GM21381 (cell line): ENCODE measurements around the gene FGD2.
A peak's percentile ranks its signal among the peaks of the same experiment; 100 is the strongest.

ENCODE experiments used
- ATAC-seq: cut with Tn5 transposase; IDR thresholded peaks from one replicate; pipeline ENCODE4 v1.9.1; 2021; ENCODE audit warnings: mild to moderate bottlenecking, moderate library complexity; ENCODE audit not compliant: unreplicated experiment

The FGD2 gene

GRCh38 chr6:37017606-37018197, 12.2 kb downstream of the FGD2 start:
- no peak for ATAC-seq

GRCh38 chr6:37018198-37019064, 13.0 kb downstream of the FGD2 start:
- ATAC-seq, result peak; percentile 82

- ATAC-seq, result no peak
Observed at GRCh38 chr6:37019065-37019450, 13.6 kb downstream of the FGD2 start.

- ATAC-seq, result no peak
Observed at GRCh38 chr6:37020381-37020780, 14.9 kb downstream of the FGD2 start.

- no peak for ATAC-seq
Observed at GRCh38 chr6:37020812-37021211, 15.4 kb downstream of the FGD2 start.

- no peak for ATAC-seq
Observed at GRCh38 chr6:37021356-37022129, 16.1 kb downstream of the FGD2 start.

GRCh38 chr6:37022135-37022863, 16.8 kb downstream of the FGD2 start:
- no peak for ATAC-seq

GRCh38 chr6:37024656-37025337, 19.3 kb downstream of the FGD2 start:
- ATAC-seq, result no peak

- no peak for ATAC-seq
Observed at GRCh38 chr6:37025621-37026466, 20.4 kb downstream of the FGD2 start.

GRCh38 chr6:37027036-37027720, 21.7 kb downstream of the FGD2 start:
- no peak for ATAC-seq

- no peak for ATAC-seq
Observed at GRCh38 chr6:37027811-37028469, 22.5 kb downstream of the FGD2 start.

GRCh38 chr6:37029249-37029971, 24.0 kb downstream of the FGD2 start:
- ATAC-seq, result no peak

- no peak for ATAC-seq
Observed at GRCh38 chr6:37030599-37030998, 25.1 kb downstream of the FGD2 start.

GRCh38 chr6:37032239-37032638, 26.8 kb downstream of the FGD2 start:
- no peak for ATAC-seq

GRCh38 chr6:37033255-37033654, 27.8 kb downstream of the FGD2 start:
- no peak for ATAC-seq

- no peak for ATAC-seq
Observed at GRCh38 chr6:37033819-37034795, 28.7 kb downstream of the FGD2 start.

GRCh38 chr6:37036146-37036545, 30.7 kb downstream of the FGD2 start:
- ATAC-seq, result no peak
